GM21529 (cell line): Measurements from ENCODE around the gene NBPF3.
A peak's percentile ranks its signal among the peaks of the same experiment; 100 is the strongest.
"Not testable (repeated sequence)": the region's sequence is repeated elsewhere in the genome, so short reads cannot be mapped to it uniquely, and the experiment has no call there.

Experiments used
- ATAC-seq: cut with Tn5 transposase; IDR thresholded peaks from one replicate; pipeline ENCODE4 v1.9.1; 2021; ENCODE audit not compliant: unreplicated experiment

Gene NBPF3

GRCh38 chr1:21439721-21440629 is at the start of gene NBPF3:
NBPF3 (plus strand) TSS chr1:21440137; CDS start chr1:21445087, 4,950 bp downstream.
- peak; percentile 77 for ATAC-seq

GRCh38 chr1:21391497-21391896 is 48.4 kb upstream of the NBPF3 start:
- no peak for ATAC-seq

DNA sequence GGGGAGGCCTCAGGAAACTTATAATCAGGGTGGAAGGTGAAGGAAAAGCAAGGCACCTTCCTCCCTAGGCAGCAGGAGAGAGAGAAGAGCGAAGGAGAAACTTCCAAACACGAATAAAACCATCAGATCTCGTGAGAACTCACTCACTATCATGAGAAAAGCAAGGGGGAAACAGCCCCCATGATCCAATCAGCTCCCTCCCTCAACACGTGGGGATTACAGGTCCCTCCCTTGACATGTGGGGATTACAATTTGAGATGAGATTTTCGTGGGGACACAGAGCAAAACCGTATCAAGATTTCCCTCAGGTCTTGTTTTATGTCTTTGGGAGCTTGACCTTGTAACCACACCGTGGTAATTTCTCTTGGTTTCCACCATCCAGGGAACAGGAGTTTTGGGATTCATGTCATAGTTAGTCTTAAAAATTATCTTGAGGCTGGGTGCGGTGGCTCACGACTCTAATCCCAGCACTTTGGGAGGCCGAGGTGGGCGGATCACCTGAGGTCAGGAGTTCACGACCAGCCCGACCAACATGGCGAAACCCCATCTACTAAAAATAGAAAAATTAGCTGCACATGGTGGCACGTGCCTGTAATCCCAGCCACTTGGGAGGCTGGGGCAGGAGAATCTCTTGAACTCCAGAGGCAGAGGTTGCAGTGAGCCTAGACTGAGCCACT is 47.2 kb upstream of the NBPF3 start:
- no peak for ATAC-seq

- no peak for ATAC-seq
Measured at GRCh38 chr1:21396516-21396915, 43.4 kb upstream of the NBPF3 start.

DNA sequence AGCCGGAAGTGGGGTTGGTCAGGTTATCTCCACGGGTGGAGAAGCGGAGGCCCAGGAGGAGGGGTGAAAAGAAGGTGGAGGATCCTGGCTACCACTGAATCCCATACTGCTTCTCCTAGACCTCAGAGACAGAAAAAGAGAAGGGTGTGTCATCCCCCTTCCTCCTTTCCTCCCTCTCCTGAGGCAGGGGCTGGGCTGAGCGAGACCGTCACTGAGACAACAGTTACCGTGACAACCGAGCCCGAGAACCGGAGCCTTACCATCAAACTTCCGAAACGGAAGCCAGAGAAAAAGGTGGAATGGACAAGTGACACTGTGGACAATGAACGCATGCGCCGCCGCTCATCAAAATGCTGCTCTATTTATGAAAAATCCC is 42.1 kb upstream of the NBPF3 start:
- ATAC-seq = no peak

DNA sequence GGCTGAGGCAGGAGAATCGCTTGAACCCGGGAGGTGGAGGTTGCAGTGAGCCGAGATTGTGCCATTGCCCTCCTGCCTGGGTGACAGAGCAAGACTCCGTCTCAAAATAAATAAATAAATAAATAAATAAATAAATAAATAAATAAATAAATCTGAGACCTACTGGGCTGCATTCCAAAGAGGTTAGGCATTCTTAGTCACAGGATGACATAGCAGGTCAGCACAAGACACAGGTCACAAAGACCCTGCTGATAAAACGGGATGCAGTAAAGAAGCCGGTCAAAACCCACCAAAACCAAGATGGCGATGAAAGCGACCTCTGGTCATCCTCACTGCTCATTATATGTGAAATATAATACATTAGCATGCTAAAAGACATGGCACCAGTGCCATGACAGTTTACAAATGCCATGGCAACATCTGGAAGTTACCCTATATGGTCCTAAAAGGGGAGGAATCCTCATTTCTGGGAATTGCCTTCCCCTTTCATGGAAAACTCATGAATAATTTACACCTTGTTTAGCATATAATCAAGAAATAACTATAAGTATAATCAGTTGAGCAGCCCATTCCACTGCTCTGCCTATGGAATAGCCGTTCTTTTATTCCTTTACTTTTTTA is 38.1 kb upstream of the NBPF3 start:
- not testable (repeated sequence) for ATAC-seq

- ATAC-seq = no peak
Measured at GRCh38 chr1:21406659-21407058, 33.3 kb upstream of the NBPF3 start.

GRCh38 chr1:21409897-21410296 is 30.0 kb upstream of the NBPF3 start:
- ATAC-seq = not testable (repeated sequence)

GRCh38 chr1:21414015-21414414 is 25.9 kb upstream of the NBPF3 start:
- ATAC-seq = no peak

- ATAC-seq = not testable (repeated sequence)
Measured at GRCh38 chr1:21420378-21420777, 19.6 kb upstream of the NBPF3 start.

DNA sequence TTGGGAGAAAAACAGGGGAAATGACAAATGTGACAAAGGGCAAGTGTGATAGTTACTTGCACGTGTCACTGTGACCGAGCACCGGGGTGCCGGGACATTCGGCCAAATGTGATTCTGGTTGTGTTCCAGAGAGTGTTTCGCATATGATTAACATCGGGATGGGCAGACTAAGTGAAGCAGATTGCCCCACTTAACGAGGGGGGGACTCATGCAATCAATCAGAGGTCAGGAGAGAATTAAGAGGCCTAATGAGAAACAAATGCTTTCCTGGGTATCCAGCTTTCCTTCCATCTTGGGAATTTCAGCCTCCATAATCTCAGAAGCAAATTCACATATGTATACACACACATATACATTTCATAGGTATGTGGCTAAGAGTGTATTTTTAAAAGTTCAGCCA is 18.6 kb upstream of the NBPF3 start:
- not testable (repeated sequence) for ATAC-seq

DNA sequence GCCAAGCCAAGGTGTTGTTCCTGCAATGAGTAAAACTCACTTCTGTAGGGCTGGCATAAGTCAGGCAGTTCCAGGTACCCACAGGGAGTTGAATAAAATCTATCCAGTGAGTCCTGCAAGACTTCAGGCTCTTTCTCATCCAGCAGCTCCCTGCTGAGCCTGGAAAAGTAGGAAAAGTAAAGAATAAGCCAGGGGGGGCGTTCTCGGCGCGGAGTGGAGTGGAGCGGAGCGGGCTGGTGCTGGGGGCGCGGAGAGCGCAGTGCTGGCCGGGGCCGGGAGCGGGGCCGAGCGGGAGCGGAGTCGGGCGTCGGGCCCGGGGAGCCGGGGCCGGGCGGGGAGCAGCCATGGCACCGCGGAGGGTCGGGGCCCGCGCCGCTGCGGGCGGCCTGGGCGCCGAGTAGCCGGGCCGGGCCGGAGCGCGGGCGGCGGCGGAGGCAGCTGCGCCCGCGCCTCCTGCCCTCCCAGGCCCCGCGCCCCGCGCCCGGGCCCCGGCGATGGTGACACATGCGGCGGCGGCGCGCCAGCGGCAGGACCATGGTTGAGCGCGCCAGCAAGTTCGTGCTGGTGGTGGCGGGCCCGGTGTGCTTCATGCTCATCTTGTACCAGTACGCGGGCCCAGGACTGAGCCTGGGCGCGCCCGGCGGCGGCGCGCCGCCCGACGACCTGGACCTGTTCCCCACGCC is 12.0 kb upstream of the NBPF3 start:
- not testable (repeated sequence) for ATAC-seq

GRCh38 chr1:21428481-21429073 is 11.4 kb upstream of the NBPF3 start:
- ATAC-seq = not testable (repeated sequence)

DNA sequence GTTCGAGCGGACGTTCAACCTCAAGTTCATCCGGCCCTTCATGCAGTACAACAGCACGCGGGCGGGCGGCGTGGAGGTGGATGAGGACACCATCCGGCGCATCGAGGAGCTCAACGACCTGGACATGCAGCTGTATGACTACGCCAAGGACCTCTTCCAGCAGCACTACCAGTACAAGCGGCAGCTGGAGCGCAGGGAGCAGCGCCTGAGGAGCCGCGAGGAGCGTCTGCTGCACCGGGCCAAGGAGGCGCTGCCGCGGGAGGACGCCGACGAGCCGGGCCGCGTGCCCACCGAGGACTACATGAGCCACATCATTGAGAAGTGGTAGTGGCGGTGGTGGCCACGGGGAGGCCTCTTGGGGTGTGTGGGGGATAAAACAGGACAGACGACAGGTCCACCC is 10.7 kb upstream of the NBPF3 start:
- ATAC-seq = not testable (repeated sequence)

- not testable (repeated sequence) for ATAC-seq
Measured at GRCh38 chr1:21430875-21431274, 9.1 kb upstream of the NBPF3 start.

- ATAC-seq = no peak
Measured at GRCh38 chr1:21434394-21434793, 5.5 kb upstream of the NBPF3 start.

DNA sequence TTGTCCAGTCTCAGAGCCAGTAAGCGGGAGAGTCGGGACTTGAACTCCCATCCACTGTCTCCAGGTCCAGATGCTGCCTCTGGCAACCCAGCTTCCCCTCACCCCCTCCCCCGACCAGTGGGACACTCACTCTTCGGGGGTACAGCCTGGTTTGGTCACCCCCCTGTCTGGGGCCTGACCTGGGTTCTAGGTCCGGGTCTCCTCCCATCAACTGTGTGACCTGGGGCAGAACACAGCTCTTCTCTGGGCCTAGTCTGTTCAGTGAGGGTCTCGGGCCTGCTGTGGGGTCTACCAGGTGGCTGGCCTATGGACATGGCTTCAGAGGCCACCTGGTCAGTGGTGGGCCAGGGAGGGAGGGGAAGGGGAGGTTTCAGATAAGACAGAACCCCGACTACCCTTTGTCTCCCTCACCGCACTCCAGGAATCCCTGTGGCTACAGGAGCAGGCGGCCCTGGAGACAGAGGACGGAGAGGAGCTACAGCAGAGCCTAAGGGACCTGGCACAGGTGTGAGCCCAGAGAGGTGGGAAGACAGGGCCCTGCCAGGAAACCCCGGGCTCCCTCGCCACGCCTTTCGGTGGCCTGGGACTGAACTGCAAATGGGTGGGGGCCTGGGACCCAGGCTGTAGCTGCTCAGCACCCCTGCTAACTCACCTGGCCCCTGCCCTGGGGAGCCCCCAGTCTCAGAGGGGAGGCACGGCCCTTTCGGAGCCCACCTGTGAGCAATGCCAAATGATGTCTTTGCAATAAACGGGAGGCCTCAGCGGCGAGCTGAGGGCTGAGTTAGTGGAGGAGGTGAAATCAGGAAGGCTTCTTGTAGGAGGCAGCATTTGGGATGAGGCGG is 4.1 kb upstream of the NBPF3 start:
- ATAC-seq = no peak

DNA sequence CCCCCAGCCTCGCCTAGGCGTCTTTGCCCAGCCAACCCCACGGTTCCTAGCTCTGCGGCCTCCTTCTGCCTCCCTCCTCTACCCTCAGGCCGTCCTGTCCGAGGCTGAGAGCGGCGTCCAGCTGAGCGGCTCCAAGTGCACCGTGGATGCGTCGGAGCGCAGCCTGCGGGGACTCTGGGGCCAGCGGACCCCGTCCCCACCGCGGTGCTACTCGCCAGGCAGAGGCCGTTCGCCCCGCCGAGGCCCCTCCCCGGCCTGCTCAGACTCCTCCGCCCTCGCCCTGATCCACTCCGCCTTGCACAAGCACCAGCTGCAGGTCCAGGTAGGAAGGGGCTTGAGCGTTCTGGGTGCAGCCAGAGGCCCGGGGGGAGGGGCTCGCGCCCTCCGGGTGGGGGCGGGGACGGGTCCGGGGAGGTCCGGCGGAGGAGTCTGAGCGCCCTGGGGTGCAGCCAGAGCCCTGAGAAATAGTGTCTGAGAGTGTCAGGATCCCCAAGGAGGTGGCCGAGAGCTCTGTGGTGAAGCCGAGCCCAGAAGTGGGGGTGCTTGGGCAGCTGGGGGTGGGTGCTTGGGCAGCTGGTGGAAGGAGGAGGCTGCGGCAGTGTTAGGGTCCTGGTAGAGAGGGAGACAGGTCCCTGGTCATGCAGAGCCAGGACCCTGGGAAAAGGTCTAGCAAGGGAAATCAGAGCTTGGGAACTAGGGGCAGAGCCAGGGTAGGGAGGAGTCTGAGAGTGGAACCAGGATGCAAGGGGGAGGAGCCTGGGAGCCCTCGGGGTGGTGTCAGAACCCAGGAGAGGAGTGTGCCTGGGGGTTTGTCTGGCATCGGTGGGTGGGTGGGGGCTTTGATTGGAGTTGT is 3.2 kb upstream of the NBPF3 start:
- no peak for ATAC-seq

DNA sequence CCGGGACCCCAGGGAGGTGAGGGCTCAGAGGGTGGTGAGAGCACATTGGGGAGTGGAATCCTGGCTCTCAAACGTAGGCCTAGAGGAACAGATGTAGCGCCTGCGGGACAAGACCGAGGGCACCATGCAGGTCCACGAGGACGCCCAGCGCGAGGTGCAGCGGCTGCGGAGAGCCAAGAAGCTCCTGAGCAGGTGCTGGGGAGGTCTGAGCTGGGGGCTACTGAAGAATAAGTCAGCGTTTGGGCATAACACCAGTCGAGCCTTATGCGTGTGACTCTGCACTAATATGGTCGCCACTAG is 2.6 kb upstream of the NBPF3 start:
- ATAC-seq = no peak
